ENCODE results near the gene REEP3.
"Not testable (repeated sequence)": the region's sequence is repeated elsewhere in the genome, so short reads cannot be mapped to it uniquely, and the experiment has no call there.

REEP3 gene

GRCh38 chr10:63520500-63521415 lies at the start of gene REEP3:
Gene REEP3, plus strand, starts transcription at chr10:63521401. Its CDS starts 145 bp downstream, at chr10:63521546.
- DNase-seq: peak; percentile 47

GRCh38 chr10:63474488-63474887 lies 46.7 kb upstream of the REEP3 start:
- no peak for DNase-seq

GRCh38 chr10:63477927-63478326 lies 43.3 kb upstream of the REEP3 start:
- no peak for DNase-seq

GRCh38 chr10:63478564-63478963 lies 42.6 kb upstream of the REEP3 start:
- DNase-seq: no peak

GRCh38 chr10:63480237-63480636 lies 41.0 kb upstream of the REEP3 start:
- DNase-seq: no peak

- DNase-seq: no peak
Measured at GRCh38 chr10:63481815-63482421, 39.3 kb upstream of the REEP3 start.

- DNase-seq: no peak
Measured at GRCh38 chr10:63483983-63484382, 37.2 kb upstream of the REEP3 start.

GRCh38 chr10:63487990-63488389 lies 33.2 kb upstream of the REEP3 start:
- DNase-seq: no peak

GRCh38 chr10:63489838-63490237 lies 31.4 kb upstream of the REEP3 start:
- DNase-seq: no peak

GRCh38 chr10:63491588-63492316 lies 29.4 kb upstream of the REEP3 start:
- DNase-seq: no peak

GRCh38 chr10:63492317-63492690 lies 28.9 kb upstream of the REEP3 start:
- DNase-seq: not testable (repeated sequence)

GRCh38 chr10:63493004-63493403 lies 28.2 kb upstream of the REEP3 start:
- DNase-seq: no peak

- no peak for DNase-seq
Measured at GRCh38 chr10:63494951-63495350, 26.2 kb upstream of the REEP3 start.

- no peak for DNase-seq
Measured at GRCh38 chr10:63496561-63496960, 24.6 kb upstream of the REEP3 start.

GRCh38 chr10:63497321-63497720 lies 23.9 kb upstream of the REEP3 start:
- no peak for DNase-seq

- DNase-seq: no peak
Measured at GRCh38 chr10:63498665-63499064, 22.5 kb upstream of the REEP3 start.

- DNase-seq: not testable (repeated sequence)
Measured at GRCh38 chr10:63500551-63500950, 20.6 kb upstream of the REEP3 start.

GRCh38 chr10:63501954-63502353 lies 19.2 kb upstream of the REEP3 start:
- DNase-seq: no peak

GRCh38 chr10:63502832-63503231 lies 18.4 kb upstream of the REEP3 start:
- no peak for DNase-seq

GRCh38 chr10:63503395-63503794 lies 17.8 kb upstream of the REEP3 start:
- DNase-seq: no peak

GRCh38 chr10:63504145-63504881 lies 16.9 kb upstream of the REEP3 start:
- no peak for DNase-seq

- no peak for DNase-seq
Measured at GRCh38 chr10:63505562-63505961, 15.6 kb upstream of the REEP3 start.

GRCh38 chr10:63506554-63506953 lies 14.6 kb upstream of the REEP3 start:
- DNase-seq: no peak

Data from CD4-positive, alpha-beta T cell treated with Interleukin-12 subunit alpha and Interleukin-12 subunit beta, for 1 hour (primary cell).